Measurements from ENCODE around the gene GYS2. TPM values are rescaled to one million over a fixed set of nuclear protein-coding genes. Genes with fewer than 3 reads are reported as not detected.

GYS2 gene
- total and polyA plus RNA-seq, 9 of the 15 experiments (the other 6 are each of a cell fraction or from before 2014, with no cell fraction given), result not detected

- Histone ChIP-seq H3K9me3 (replicated peaks; ENCODE audit: control insufficient read depth, insufficient read depth, low read depth, low read length) (no peaks in the 10 kb centered on the region), H3K27me3 (ENCODE audit: control insufficient read depth in 2 of 2, insufficient read depth in 2 of 2, low read length in 2 of 2) (peaks cover 0 to 4% of the 10 kb centered on the region in 2 experiments; a peak in 2 of 5 replicates), H3K79me2 (ENCODE audit: control insufficient read depth, insufficient read depth, low read length) (no peaks in the 10 kb centered on the region), H3K4me1 (replicated peaks in 1 of 2; ENCODE audit: control insufficient read depth in 2 of 2, insufficient read depth in 2 of 2, low read length in 2 of 2) (no peaks in the 10 kb centered on the region), H3K27ac (ENCODE audit: extremely low read depth, low read depth, low read length) (no peak overlapping the region), H4K20me1 (replicated peaks; ENCODE audit: control insufficient read depth, insufficient read depth, low read length) (no peaks in the 10 kb centered on the region), H2AFZ (ENCODE audit: low read depth, low read length) (no peak overlapping the region), H3K4me3 (no peak overlapping the region), H3K4me2 (ENCODE audit: insufficient read depth, low read length) (no peak overlapping the region), H3K36me3 (ENCODE audit: control insufficient read depth, insufficient read depth, low read length) (no peaks in the 10 kb centered on the region), H3K9ac (ENCODE audit: insufficient read depth in 1 of 2, low read depth in 2 of 2, low read length in 2 of 2) (no peak overlapping the region), H3K9me1 (ENCODE audit: control insufficient read depth, insufficient read depth, low read length) (no peaks in the 10 kb centered on the region)
- ChIA-PET POLR2A (no interaction called here), CTCF (ENCODE audit: low intra/inter-chr PET ratio) (no interaction called here)
- no peak for FAIRE-seq
- TF ChIP-seq TCF7 (IDR thresholded peaks at IDR 0.05; ENCODE audit: borderline replicate concordance) (no peak), IRF9 (tag; IDR thresholded peaks at IDR 0.05) (no peak), RERE (CRISPR knock-in tag; IDR thresholded peaks at IDR 0.05; ENCODE audit: borderline replicate concordance) (no peak), MECOM (CRISPR knock-in tag; IDR thresholded peaks at IDR 0.05) (no peak), HDAC1 (IDR thresholded peaks at IDR 0.05) (no peak), MAFK (IDR thresholded peaks at IDR 0.05; ENCODE audit: low read length) (no peak), ZNF444 (CRISPR knock-in tag; IDR thresholded peaks at IDR 0.05) (no peak), BRCA1 (IDR thresholded peaks at IDR 0.05) (no peak), BRCA1 (CRISPR knock-in tag; IDR thresholded peaks at IDR 0.05) (no peak)
- WGBS (ENCODE audit: insufficient coverage, low coverage, missing lambda C conversion rate), result 3% methylated on average over 5 of the region's 5 CpGs
- intact Hi-C loops (cut with micrococcal nuclease) (no loop called here), in situ Hi-C loops (cut with MboI) (no loop called here)
- DNase-seq (ENCODE audit: extremely low read depth in 1 of 4, low spot score in 3 of 4), result no peak
- no peak for ATAC-seq
- no TSS peak for BruUV-seq (replicated peaks)
Measured at GRCh38 chr12:21538061-21538653, 66.5 kb downstream of the GYS2 start.

All from K562 (cell line).